WI38 (cell line): Measurements from ENCODE around the gene SMIM41.

Experiments used
- H3K4me3 ChIP-seq: 2 replicates; pipeline ENCODE4 v1.5.1; 2011; ENCODE audit warnings: low read depth, mild to moderate bottlenecking, control low read depth, low read length
- CTCF ChIP-seq: IDR thresholded peaks from 2 replicates; pipeline ENCODE4 v1.5.1; 2012; ENCODE audit warnings: low read depth, mild to moderate bottlenecking, control low read depth, low read length

Gene SMIM41

GRCh38 chr12:52055731-52056711 is 23.5 kb upstream of the SMIM41 start:
- TF ChIP-seq CTCF, result no peak
- no peak overlapping the region for H3K4me3 ChIP-seq

GRCh38 chr12:52056801-52057637 is 22.5 kb upstream of the SMIM41 start:
- TF ChIP-seq CTCF, result no peak
- H3K4me3 ChIP-seq, result no peak overlapping the region

GRCh38 chr12:52057638-52058576 is 21.6 kb upstream of the SMIM41 start:
- no peak overlapping the region for H3K4me3 ChIP-seq
- TF ChIP-seq CTCF, result no peak

GRCh38 chr12:52058631-52059361 is 20.7 kb upstream of the SMIM41 start:
- no peak for TF ChIP-seq CTCF
- no peak overlapping the region for H3K4me3 ChIP-seq

- H3K4me3 ChIP-seq, result no peak overlapping the region
- TF ChIP-seq CTCF, result no peak
Observed at GRCh38 chr12:52059582-52060497, 19.7 kb upstream of the SMIM41 start.
